COLO668 (cell line): Measurements from ENCODE around the gene ATRNL1.

Experiments
- DNase-seq: peaks from one replicate; lab custom pipeline; 2025; ENCODE audit not compliant: unreplicated experiment; lab: John Stamatoyannopoulos, UW

The ATRNL1 gene

DNA sequence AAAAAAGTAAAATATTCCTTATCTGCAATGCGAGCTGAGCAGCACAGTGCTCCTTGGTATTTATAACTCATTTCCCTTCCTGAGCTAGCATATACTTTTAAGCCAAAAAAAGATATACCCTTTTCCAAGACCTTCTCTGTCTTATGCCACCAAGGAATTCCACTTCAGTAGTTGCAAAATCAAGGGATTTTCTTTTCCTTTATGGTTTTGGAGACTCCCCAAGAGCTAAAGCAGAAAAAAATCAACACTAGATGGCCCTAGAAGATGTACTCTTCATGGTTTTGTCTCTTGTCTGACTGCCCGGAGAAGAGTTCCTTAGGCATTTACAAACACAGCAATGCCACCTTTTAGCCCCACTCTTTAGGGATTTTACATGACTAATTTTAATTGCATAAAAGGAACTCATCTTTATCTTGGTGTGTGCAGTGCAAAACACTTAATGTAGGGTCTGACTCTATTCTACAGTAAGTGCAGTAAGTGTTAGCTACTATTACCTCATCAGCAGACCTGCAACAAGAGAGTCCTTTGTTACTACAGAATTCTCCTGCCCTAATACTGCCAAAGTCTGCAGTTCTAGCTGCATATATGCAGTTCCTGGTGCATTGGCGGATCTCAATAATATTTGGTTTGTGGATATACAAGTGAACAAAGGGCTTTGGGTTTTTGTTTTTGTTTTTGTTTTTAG is 736.5 kb downstream of the ATRNL1 start:
- no peak for DNase-seq

- no peak for DNase-seq
Measured at GRCh38 chr10:115830265-115830970, 737.3 kb downstream of the ATRNL1 start.

- DNase-seq, result no peak
Measured at GRCh38 chr10:115831016-115831415, 737.9 kb downstream of the ATRNL1 start.

GRCh38 chr10:115833119-115833518 is 740.0 kb downstream of the ATRNL1 start:
- no peak for DNase-seq

DNA sequence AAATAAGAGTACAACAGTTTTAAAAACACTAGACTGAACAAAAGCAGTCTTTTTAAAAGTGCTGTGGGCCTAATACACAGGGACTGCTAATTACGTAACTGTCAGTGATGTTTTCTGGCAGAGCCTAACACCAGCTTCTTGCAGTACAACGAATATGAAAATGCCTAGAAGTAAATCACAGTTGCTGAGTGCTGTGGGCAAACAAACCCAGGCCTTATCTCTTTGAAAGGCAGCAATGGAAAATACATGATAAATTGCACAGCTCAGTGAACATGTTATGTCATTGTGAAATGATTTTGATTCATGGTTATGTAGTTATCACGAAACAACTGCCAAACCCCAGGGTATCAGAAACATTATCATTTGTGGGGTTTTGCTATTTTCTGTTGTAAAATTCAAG is 751.4 kb downstream of the ATRNL1 start:
- no peak for DNase-seq

DNA sequence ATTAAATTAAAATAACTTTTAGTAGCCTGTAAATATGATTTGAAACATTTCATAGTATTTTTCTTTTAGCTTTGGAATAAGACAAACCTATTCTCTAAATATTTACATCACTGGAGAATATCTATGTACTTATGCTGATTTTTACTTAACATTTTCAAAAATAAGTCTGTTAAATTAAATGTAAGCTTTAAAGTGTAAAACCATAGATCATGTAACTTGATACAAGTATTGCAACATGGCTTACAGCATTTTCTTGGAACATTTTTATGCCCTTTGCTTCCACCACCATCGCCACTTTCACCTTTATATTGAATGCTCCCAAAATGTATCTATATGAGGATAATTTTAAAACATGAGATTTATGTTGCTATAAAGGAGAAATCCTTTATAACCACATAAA is 752.8 kb downstream of the ATRNL1 start:
- no peak for DNase-seq

DNA sequence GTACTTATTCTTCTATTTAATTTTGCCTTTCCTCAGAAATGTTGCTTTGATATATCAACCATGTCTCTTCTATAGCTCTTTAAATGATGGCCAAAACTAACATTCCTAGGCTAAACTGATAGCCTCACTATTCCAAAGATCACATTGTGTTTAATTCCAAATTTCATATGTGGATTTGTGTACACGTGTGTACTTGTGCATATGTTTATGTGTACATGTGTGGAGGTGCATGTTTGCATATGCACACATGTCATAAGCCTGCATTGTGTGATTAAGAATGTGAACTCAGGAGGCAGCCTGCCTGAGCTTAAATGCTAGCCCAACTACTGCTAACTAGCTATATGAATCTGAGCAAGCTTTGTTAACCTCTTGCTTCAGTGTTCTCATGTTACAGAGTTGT is 753.4 kb downstream of the ATRNL1 start:
- no peak for DNase-seq

GRCh38 chr10:115849197-115849596 is 756.0 kb downstream of the ATRNL1 start:
- DNase-seq, result no peak

DNA sequence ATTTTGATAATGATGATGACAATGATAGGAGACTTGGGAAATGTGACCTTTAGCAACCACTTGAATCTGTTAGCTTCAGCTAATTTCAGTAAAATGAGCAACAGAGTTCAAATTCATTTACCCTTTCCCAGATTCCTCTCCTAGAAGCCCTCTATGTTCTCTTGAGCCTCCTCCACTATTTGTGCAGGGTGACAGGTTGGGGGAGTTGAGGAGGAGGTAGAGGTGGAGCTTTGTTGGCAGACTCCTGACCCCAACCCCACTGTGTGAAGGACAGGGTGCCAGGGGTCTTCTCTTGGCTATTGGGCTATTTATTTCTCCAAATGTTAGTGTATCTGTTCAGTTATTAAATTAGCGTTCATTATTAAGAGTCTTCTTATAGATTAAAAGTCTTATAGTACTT is 757.5 kb downstream of the ATRNL1 start:
- no peak for DNase-seq

- no peak for DNase-seq
Measured at GRCh38 chr10:115851695-115852094, 758.5 kb downstream of the ATRNL1 start.

DNA sequence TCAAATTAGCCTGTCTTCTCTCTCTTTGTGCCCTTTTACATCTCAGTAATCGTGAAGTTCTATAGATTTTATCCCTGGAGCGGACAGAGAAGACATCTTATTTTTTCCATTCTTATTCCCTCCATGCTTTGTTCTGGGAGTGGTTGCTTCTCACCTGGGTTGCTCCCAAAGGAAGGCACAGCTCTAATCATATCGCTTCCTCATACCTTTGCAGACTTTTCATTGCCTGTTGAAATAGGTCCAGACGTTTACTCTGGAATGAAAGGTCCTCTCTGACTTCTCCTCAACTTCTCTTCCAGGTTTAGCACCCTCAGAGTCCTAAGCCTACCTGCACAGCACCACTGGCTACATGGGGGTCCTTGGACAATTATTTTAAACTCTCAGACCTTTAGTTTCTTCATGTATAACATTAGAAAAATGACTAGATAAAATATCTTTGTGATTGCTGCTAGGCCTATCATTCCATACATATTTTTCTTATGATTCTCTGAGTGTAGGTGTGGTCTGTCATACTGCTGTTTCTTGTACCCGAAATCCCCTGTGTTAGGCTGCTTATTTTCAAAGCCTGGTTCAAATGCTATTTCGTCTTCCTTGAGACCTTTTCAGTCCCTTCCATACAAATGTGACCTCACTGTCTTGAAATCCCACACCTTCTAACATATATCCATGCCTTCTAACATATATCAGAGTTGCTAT is 761.7 kb downstream of the ATRNL1 start:
- DNase-seq, result no peak

DNA sequence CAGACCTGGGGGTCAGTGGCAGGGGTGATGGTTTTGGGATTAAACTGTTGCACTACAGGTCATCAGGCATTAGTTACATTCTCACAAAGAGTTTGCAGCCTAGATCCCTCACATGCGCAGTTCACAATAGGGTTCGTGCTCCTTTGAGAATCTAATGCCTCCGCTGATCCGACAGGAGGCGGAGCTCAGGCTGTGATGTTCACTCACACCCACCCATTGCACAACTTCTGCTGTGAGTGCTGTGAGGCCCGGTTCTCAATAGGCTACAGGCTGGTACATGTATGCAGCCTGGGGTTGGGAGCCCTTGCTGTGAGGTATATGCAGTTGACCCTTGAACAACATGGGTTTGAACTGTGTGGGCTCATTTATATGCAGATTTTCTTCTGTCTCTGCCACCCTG is 763.4 kb downstream of the ATRNL1 start:
- no peak for DNase-seq

GRCh38 chr10:115857856-115858255 is 764.7 kb downstream of the ATRNL1 start:
- DNase-seq, result no peak

GRCh38 chr10:115860182-115861107 is 767.3 kb downstream of the ATRNL1 start:
- DNase-seq, result no peak

DNA sequence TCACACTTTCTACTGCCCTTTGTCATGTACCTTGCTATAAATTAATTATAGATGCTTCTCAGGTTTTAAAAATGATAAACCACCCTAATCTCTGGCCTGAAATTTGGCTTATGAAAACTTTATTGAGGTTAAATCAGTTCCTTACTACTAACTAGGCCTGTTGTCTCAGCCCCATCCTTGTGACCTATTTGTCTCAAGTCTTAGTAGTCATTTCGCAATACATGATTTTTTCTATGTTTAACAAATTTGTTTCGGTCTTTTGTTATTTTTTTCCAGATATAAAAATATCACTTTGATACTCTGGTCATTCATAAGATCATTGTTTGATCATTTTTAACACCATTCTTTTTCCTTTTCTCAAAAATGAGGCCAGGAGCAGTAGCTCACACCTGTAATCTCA is 768.3 kb downstream of the ATRNL1 start:
- DNase-seq, result no peak

DNA sequence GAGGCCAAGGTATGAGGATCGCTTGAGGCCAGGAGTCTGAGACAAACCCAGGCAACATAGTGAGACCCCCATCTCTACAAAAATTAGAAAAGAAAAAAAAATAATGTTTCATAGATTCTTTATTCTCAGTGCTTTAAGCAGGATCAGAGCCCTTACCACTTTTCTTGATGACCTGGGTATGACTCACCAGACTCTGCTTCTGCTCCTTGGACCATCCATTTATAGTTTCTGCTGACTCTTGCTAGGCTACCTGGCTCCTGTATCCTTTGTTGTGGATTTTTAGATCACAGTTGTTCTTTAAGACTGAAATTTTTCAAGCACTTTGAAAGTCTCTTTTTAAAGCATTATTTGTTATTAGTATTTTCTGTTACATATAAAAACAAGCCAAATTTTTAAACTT is 768.7 kb downstream of the ATRNL1 start:
- DNase-seq, result no peak

- no peak for DNase-seq
Measured at GRCh38 chr10:115866174-115866573, 773.0 kb downstream of the ATRNL1 start.

- DNase-seq, result no peak
Measured at GRCh38 chr10:115866691-115867090, 773.5 kb downstream of the ATRNL1 start.

DNA sequence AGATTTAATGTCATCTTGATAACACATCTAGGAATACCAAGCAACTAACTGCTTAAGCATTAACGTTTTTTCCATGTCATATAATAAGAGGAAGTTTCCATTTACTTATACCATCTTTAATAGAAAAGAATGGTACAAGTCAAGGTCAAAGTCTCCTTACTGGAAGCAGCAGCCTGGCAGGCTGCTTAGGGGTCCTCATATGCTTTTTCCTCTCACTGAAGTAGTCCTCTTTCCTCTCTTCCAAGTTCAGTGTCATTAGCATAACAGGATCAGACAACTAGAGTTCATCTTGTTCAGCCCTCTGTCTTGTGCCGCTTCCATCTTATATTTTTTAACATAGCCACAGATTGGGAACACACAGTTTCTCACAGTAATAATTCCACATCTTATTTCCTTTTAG is 774.1 kb downstream of the ATRNL1 start:
- DNase-seq, result no peak

DNA sequence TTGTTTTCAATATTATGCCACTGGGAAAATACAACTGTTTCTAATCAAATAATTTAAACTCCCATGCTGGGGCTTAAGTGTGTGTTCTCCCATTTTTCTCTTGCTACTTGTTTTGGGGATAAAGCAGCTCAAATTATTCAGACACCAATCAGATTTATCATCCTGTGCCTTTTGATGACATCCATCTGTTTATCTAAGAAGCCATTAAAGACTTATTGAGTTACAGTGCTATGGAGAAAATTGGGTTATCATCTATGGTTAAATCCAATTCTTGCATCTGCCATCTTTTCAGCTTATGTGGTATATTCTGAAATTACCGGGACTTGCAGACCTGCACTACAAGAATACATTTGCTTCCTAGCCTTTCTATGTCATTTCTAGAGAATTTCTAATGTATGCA is 778.7 kb downstream of the ATRNL1 start:
- DNase-seq, result no peak

- no peak for DNase-seq
Measured at GRCh38 chr10:115875172-115875571, 782.0 kb downstream of the ATRNL1 start.
